Stomach smooth muscle (tissue), 2 donors: Measurements from ENCODE around the gene MED25.

ENCODE experiments used
- H3K27ac ChIP-seq: one replicate; pipeline ENCODE4 v1.7.0; 2013; ENCODE audit warnings: mild to moderate bottlenecking, low read length, inconsistent platforms
- H3K27me3 ChIP-seq, 2 donors: one replicate each; pipeline ENCODE4 v1.7.0; 2013; ENCODE audit warnings: low read length in 2 of 2; ENCODE audit not compliant: insufficient read depth in 2 of 2, control insufficient read depth in 1 of 2
- H3K36me3 ChIP-seq, 2 donors: one replicate each; pipeline ENCODE4 v1.7.0; 2013; ENCODE audit warnings: low read length in 2 of 2; ENCODE audit not compliant: control insufficient read depth in 2 of 2, insufficient read depth in 2 of 2
- H3K4me1 ChIP-seq: one replicate; pipeline ENCODE4 v1.7.0; 2013; ENCODE audit warnings: low read length; ENCODE audit not compliant: control insufficient read depth, insufficient read depth
- H3K4me3 ChIP-seq, 2 donors: one replicate each; pipeline ENCODE4 v1.7.0; 2013; ENCODE audit warnings: low read length in 2 of 2
- H3K9ac ChIP-seq, 2 donors: one replicate each; pipeline ENCODE4 v1.7.0; 2013; ENCODE audit warnings: low read length in 2 of 2, mild to moderate bottlenecking in 1 of 2
- H3K9me3 ChIP-seq, 2 donors: one replicate each; pipeline ENCODE4 v1.7.0; 2013; ENCODE audit warnings: low read length in 2 of 2; ENCODE audit not compliant: control insufficient read depth in 2 of 2
- donor health status: healthy.
- donor health status: Pancreatic carcinoma.

MED25 gene

DNA sequence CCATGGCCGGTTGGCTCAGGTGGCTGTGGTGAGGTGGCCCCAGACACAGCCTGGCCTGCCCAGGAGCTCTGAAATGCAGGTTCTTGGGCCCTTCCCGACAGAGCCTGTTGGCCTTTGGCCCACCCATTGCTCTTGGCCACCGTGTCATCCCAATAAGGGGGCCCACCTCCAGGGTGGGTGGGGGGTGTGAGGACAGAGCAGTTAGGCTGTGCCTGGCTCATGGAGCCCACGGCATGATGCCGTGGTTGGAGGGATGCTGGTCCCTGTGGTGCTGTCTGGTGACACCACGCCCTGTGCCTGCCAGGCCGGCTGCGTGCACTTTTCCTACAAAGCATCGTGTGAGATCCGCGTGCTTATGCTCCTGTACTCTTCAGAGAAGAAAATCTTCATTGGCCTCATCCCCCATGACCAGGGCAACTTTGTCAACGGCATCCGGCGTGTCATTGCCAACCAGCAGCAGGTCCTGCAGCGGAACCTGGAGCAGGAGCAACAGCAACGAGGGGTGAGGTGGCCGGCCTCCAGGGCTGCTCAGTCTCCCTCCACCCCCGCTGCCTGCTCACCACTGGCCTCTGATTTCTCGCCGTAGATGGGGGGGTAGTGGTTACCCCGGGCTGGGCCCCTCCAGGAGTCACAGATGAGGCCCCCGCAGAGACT, 41.7 kb downstream of the MED25 start:
- peaks cover 23 to 41% of the 10 kb centered on the region in 2 donors for H3K36me3 ChIP-seq
- H3K9ac ChIP-seq, result no peak overlapping the region
- H3K4me3 ChIP-seq, result no peak overlapping the region
- H3K27ac ChIP-seq, result no peak overlapping the region
- H3K9me3 ChIP-seq, result no peaks in the 10 kb centered on the region
- no peaks in the 10 kb centered on the region for H3K4me1 ChIP-seq
- H3K27me3 ChIP-seq, result no peaks in the 10 kb centered on the region

DNA sequence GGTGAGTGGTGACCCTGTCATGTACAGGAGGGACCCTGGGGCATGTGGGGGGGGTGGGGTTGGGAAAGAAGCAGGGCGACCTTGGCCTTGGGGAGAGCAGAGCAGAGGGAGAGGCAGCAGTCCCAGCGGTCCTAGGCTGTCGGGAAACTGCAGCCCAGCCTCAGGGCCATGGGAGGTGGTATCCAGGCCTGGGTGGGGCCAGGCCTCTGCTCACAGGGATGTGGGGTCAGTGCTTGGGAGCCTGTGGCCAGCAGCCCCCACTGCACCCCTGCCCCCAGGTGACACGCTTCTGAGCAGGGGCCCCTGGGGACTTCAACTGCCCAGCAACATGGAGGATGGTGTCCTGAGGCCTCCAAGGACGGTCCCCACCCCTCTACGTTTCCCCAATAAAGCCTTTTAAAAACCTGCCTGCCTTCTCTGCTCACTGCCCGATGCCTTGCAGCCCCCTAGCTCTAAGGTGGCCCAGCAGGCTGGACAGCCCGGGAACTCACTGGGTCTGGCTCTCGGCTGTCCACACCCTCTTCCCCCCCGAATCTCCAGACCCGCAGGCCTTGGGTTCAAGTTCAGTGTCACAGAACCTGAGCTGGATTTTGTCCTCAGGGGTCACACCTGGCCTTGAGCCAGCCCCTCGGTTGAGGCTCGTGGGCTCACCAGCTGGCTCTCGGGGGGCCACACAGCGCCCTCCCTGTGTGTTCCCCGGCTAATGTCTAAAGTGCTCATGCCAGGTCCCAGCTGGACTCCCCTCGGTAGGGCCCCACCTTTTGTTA, 42.4 kb downstream of the MED25 start:
- Histone ChIP-seq H3K9me3 (no peaks in the 10 kb centered on the region), H3K9ac (no peak overlapping the region), H3K27ac (peak overlapping the region; percentile 24), H3K27me3 (no peaks in the 10 kb centered on the region), H3K4me3 (no peak overlapping the region), H3K4me1 (peaks cover 5% of the 10 kb centered on the region), H3K36me3 (peaks cover 23 to 36% of the 10 kb centered on the region in 2 donors)

DNA sequence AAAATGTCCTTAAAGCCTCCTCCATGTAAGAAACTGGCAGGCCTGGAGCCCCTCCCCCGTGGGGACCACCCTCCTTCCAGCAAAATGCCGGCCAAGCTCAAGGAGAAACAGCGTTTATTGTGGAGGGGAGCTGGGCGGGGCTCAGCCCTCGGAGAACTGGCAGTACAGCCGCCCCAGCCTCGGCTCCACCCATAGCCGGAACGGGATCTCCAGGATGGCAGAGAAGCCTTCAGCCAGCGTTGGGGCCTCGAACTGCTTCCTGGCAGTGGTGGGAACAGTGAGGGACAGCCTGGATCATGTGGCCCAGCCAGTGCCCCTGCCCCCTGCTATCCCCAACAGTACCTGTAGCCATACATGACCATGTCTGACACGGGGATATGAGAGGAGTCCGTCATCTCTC, 43.0 kb downstream of the MED25 start:
- Histone ChIP-seq H3K27ac (peak overlapping the region; percentile 24), H3K4me1 (peaks cover 10% of the 10 kb centered on the region), H3K4me3 (no peak overlapping the region), H3K9me3 (no peaks in the 10 kb centered on the region), H3K27me3 (no peaks in the 10 kb centered on the region), H3K36me3 (peaks cover 23 to 34% of the 10 kb centered on the region in 2 donors), H3K9ac (no peak overlapping the region)

DNA sequence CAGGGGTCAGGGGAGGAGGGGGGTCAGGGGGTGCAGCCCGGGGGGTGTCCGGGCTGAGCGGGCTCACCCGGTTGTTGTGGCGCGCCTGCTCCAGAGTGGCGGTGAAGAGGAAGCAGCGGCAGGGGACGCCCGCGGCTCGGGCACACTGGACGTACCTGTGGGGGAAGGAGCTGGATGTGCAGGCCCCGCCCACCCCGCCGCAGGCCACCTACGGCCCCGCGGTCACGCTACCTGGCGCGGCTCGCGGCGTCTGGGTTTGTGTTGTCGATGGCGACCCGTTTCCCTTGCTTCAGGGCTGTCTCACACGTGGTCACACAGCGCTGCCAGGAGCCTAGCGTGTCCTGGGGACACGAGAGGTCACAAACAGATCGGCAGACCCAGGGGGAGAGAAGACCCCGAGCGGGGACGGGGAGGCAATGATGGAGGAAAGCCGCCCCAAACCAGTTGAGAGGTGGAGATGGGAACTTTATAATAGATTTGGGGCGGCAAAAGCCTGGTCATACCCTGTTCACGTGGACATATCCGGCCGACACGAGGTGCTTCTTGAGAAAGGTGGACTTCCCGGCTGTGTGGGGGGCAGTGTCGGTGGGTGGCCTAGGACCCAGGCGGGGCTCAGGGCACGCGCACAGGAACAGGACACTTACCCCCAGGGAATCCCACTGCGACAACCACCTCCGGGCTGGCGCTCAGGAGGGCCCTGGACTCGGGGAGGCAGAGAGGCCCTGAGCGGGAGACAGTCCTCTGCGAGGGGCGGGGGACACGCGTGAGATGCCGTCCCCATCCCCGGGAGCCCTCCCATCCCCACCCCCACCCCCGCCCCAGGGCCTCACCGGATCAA, 43.7 kb downstream of the MED25 start:
- Histone ChIP-seq H3K27ac (no peak overlapping the region), H3K27me3 (no peaks in the 10 kb centered on the region), H3K9ac (no peak overlapping the region), H3K4me1 (peaks cover 17% of the 10 kb centered on the region), H3K36me3 (peaks cover 22 to 31% of the 10 kb centered on the region in 2 donors), H3K4me3 (no peak overlapping the region), H3K9me3 (no peaks in the 10 kb centered on the region)

DNA sequence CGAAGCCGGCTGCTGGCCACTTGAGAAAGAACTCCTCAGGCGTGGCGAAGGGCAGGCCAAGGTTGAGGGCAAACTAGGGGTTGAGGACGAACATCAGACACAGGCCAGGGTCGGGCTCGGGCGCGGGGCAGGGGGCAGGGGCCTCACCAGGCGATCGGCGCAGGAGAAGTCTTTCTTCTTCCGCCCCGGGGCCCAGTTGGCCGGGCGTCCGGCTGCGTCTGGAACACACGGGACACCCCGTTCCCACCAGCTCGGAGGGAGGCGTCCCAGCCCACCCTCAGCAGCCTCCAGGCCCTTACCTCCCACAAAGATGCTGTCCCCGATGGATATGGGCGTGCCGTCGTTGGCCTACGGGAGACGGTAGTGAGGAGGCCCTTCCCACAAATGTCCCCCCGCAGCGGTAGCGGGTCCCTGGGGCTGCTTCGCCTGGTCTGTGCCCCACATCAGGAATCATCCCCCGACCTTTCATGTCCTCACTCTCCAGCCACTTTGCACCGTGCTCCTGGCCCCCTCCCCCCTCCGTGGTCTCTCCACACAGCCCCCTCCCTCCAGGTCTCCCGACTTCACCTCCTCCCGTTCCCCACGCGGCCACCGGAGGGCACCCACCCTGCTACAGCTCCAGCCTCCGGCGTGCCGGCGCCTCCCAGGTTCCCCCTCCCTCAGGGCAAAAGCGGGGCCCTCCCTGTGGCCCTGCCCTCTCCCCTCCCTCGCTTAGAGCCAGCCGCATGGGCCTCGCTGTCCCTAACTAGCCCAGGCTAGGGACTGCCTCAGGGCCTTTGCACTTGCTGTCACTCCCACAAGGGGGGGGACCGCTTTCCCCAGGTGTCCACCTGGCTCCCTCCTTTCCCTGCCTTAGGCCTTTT, 44.5 kb downstream of the MED25 start:
- H3K9me3 ChIP-seq, result no peaks in the 10 kb centered on the region
- peaks cover 22% of the 10 kb centered on the region for H3K4me1 ChIP-seq
- no peaks in the 10 kb centered on the region for H3K27me3 ChIP-seq
- no peak overlapping the region for H3K27ac ChIP-seq
- no peak overlapping the region for H3K4me3 ChIP-seq
- no peak overlapping the region for H3K9ac ChIP-seq
- H3K36me3 ChIP-seq, result peaks cover 13 to 28% of the 10 kb centered on the region in 2 donors

DNA sequence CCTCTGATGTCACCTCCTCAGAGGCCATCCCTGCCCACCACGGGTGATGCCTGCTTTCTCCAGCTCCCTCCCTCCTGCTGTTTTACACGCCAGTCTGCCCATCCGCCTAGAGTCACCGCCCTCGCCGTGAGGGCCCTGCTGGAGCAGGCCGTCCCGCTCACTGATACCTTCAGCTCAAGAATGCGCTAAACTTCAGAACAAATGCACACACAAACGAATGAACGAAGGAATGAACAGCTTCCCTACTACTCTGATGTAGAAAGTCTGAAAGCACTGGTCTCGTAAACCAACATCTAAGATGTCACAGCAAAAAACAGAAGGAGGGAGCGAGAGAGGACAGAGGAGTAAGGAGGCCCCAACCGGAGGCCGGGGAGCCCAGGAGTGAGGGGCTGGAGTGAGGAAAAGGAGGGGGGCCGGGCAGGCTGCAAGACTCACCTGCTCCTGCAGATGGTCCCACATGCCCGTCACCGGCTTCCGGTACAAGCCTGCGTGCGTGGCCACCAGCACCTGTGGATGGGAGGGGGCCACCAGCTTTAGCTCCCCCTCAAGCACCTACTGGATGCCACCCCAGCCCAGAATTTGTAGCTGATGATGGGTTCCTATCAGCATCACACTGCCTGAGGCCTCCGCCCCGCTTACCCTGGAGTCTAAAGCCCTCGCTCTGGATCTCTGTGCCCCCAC, 45.3 kb downstream of the MED25 start:
- Histone ChIP-seq H3K27me3 (no peaks in the 10 kb centered on the region), H3K4me3 (no peak overlapping the region), H3K27ac (no peak overlapping the region), H3K4me1 (peaks cover 29% of the 10 kb centered on the region), H3K9me3 (no peaks in the 10 kb centered on the region), H3K36me3 (peaks cover 12 to 24% of the 10 kb centered on the region in 2 donors), H3K9ac (no peak overlapping the region)

DNA sequence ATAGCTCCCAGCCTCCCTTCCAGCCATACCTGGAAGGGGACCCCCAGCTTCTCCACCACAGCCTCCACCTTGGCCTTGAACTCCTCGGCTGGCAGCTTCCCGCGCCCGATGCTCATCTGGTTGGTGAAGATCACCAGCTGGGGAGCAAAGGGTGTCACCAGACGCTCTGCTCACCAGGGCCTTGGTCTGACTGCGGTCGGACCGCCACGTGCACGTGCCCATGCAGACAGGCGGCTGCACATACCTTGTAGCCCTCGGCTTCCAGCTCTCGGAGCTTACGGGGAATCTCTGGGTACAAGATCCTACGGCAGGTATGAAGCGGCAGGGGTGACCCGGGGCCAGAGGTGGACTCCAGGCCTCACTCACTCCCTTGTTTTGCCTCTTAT, 45.8 kb downstream of the MED25 start:
- Histone ChIP-seq H3K27me3 (no peaks in the 10 kb centered on the region), H3K9ac (no peak overlapping the region), H3K27ac (no peak overlapping the region), H3K36me3 (peaks cover 7 to 20% of the 10 kb centered on the region in 2 donors), H3K4me3 (no peak overlapping the region), H3K4me1 (peaks cover 33% of the 10 kb centered on the region), H3K9me3 (no peaks in the 10 kb centered on the region)

DNA sequence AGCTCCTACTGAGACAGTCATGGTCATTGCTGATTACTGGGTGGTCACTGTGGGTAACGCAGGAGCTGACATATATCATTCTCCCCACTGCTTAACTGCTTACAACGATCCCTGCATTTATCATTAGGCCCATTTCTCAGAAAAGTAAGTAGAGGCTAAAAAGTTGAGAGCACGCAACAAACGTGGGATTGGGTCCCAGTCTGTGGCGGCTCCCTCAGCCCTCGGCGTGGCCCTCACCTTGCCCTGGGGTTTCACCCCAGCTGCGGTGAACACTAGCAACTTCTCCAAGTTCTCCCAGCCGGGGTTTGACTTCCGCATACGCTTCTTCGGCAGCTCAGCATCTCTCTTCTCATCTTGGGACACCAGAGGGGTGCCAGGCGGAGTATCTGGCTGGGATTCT, 46.8 kb downstream of the MED25 start:
- peaks cover 38% of the 10 kb centered on the region for H3K4me1 ChIP-seq
- H3K4me3 ChIP-seq, result no peak overlapping the region
- no peak overlapping the region for H3K9ac ChIP-seq
- peaks cover 7 to 19% of the 10 kb centered on the region in 2 donors for H3K36me3 ChIP-seq
- H3K27ac ChIP-seq, result no peak overlapping the region
- H3K27me3 ChIP-seq, result no peaks in the 10 kb centered on the region
- no peaks in the 10 kb centered on the region for H3K9me3 ChIP-seq

DNA sequence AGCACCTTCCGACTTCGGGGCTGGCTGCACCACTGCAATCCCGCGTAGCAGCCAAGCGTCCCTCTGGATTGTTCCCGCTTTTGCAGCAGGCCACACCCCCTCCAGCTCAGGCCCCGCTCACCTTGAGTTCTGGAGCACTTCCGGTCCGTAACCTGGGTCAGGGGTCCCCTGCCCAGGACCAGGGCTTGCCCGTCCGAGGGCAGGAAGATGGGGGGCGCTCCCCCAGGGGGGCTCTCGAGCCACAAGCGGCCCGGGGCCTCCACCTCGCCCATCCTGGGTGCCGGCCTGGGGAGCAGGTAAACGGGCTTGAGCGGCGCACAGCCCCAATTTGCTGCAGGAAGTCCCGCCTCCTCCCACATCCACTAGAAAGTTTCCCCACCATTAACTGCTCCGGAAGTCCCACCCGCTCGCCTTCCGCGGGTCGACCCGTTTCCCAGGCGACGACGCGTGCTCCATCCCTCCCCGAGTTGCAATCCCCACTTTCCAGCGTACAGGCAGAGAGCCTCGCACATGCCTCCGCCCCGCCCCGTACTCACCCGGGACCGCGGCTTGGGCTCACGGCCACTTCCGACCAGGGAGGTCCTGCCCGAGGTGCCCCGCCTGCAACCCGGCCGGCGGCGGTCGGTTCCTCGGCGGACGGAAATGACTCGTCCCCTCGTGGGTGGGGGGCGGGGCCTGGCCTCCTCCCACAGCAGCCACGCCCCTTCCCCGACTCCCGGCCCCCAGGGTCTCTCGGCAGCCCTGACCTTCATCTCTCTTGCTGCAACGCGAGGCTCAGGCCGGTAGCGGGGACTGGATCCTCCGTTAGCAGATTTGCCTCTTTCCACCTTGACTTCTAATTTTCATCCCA, 49.1 kb downstream of the MED25 start, which contains the start of gene PNKP:
Gene PNKP, minus strand, starts transcription at position 644 of the 850 bp plus-strand sequence. Its CDS starts 372 bp downstream, at position 272.
- peaks cover 49% of the 10 kb centered on the region for H3K4me1 ChIP-seq
- peaks cover 7 to 19% of the 10 kb centered on the region in 2 donors for H3K36me3 ChIP-seq
- H3K9ac ChIP-seq, result peak within 1 kb of the TSS; percentile 62 to 86
- H3K27me3 ChIP-seq, result no peaks in the 10 kb centered on the region
- peak within 1 kb of the TSS; percentile 84 for H3K27ac ChIP-seq
- no peaks in the 10 kb centered on the region for H3K9me3 ChIP-seq
- H3K4me3 ChIP-seq, result peak within 1 kb of the TSS; percentile 89 to 92
